Activated naive CD4-positive, alpha-beta T cell treated with anti-CD3 and anti-CD28 coated beads, Interleukin-2, amount 10 ng/mL, durations not matched to agents 7 days and 5 days (primary cell): Measurements from ENCODE around the gene TMEM45A.
"Not testable (repeated sequence)": the region's sequence is repeated elsewhere in the genome, so short reads cannot be mapped to it uniquely, and the experiment has no call there.

Source experiments
- CTCF ChIA-PET: fragments of 350-600 bp; sonication (Branson Sonifier 250); formaldehyde crosslinking; loops from one replicate; lab custom pipeline; 2021; ENCODE audit warnings: antibody characterized with exemption; lab: Charles Lee
- DNase-seq: peaks from one replicate; pipeline ENCODE4 v3.0.0-alpha.2; 2020
- H3K27ac Mint-ChIP-seq: one replicate; pipeline ENCODE4 v1.8.0; 2021; ENCODE audit warnings: mild to moderate bottlenecking, moderate library complexity, mixed read lengths
- H3K27me3 Mint-ChIP-seq: one replicate; pipeline ENCODE4 v1.8.0; 2021; ENCODE audit warnings: mild to moderate bottlenecking, mixed read lengths
- H3K36me3 Mint-ChIP-seq: one replicate; pipeline ENCODE4 v1.8.0; 2021; ENCODE audit warnings: mixed read lengths
- H3K4me1 Mint-ChIP-seq: one replicate; pipeline ENCODE4 v1.8.0; 2021; ENCODE audit warnings: mixed read lengths
- H3K4me3 Mint-ChIP-seq: one replicate; pipeline ENCODE4 v1.8.0; 2021; ENCODE audit warnings: mild to moderate bottlenecking, moderate library complexity, mixed read lengths
- H3K9me3 Mint-ChIP-seq: one replicate; pipeline ENCODE4 v1.8.0; 2021; ENCODE audit warnings: mixed read lengths

TMEM45A gene

GRCh38 chr3:100506355-100506754 lies 13.9 kb downstream of the TMEM45A start:
- Mint-ChIP-seq H3K27me3 (peaks cover 20% of the 10 kb centered on the region), H3K4me1 (no peaks in the 10 kb centered on the region), H3K36me3 (no peaks in the 10 kb centered on the region), H3K9me3 (no peaks in the 10 kb centered on the region), H3K4me3 (no peak overlapping the region), H3K27ac (no peak overlapping the region)
- CTCF ChIA-PET = interaction anchor here (0.6 kb wide), 1 partner anchor 57 kb away, joined by 3 read pairs; no protein-coding TSS in a partner anchor
- DNase-seq = no peak

DNA sequence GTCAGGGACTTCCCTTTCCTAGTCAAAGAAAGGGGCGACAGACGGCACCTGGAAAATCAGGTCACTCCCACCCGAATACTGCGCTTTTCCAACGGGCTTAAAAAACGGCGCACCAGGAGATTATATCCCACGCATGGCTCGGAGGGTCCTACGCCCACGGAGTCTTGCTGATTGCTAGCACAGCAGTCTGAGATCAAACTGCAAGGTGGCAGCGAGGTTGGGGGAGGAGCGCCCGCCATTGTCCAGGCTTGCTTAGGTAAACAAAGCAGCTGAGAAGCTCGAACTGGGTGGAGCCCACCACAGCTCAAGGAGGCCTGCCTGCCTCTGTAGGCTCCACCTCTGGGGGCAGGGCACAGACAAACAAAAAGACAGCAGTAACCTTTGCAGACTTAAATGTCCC lies 17.4 kb downstream of the TMEM45A start:
- not testable (repeated sequence) for H3K9me3 Mint-ChIP-seq, H3K27ac Mint-ChIP-seq

DNA sequence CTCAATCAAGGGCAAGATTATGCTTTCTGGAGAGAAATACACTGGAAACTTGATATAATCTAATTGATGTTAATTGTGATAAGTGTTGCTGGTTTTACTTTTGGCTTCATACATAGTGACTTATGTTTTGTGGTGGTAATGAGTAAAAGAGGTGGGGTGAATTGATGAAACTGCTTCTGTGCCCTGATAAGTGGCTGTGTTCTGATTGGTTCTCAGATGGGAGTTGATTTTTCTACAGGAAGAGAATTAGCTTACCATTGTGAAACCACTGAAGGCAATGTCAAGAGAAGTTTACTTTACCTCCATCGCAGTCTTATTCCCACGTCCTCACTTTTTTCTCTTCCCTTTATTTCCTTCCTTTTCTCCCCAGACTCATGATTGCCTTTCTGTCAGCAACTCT lies 23.8 kb downstream of the TMEM45A start:
- H3K4me1 Mint-ChIP-seq = no peaks in the 10 kb centered on the region
- no peak overlapping the region for H3K4me3 Mint-ChIP-seq
- H3K36me3 Mint-ChIP-seq = no peaks in the 10 kb centered on the region
- no peaks in the 10 kb centered on the region for H3K9me3 Mint-ChIP-seq
- H3K27ac Mint-ChIP-seq = no peak overlapping the region
- CTCF ChIA-PET = interaction anchor here (0.6 kb wide), 1 partner anchor 529 kb away, joined by 3 read pairs; no protein-coding TSS in a partner anchor
- H3K27me3 Mint-ChIP-seq = no peaks in the 10 kb centered on the region
- no peak for DNase-seq

More for the DNA sequence above, 17.4 kb downstream of the TMEM45A start:
- DNase-seq, H3K4me1 Mint-ChIP-seq, CTCF ChIA-PET, H3K36me3 Mint-ChIP-seq, H3K4me3 Mint-ChIP-seq: not testable (repeated sequence)
- peaks cover 12% of the 10 kb centered on the region for H3K27me3 Mint-ChIP-seq

DNA sequence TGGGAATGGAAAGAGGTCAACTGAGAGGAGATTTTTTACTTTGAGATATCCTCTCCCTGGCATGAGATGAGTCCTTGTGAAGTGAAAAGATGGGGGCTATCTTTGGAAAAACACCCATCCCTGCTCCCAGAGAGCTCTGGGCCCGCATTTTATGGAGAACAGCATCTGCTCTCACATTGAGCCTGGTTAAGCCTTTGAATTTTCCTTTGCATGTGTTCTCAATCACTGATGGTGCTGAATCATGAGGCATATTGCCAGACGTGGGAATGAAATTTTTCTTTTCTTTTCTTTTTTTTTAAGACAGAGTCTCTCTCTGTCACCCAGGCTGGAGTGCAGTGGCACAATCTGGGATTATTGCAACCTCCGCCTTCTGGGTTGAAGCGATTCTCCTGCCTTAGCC lies 24.4 kb downstream of the TMEM45A start:
- CTCF ChIA-PET = no interaction called here
- no peaks in the 10 kb centered on the region for H3K36me3 Mint-ChIP-seq
- H3K9me3 Mint-ChIP-seq = no peaks in the 10 kb centered on the region
- no peak overlapping the region for H3K27ac Mint-ChIP-seq
- no peaks in the 10 kb centered on the region for H3K27me3 Mint-ChIP-seq
- DNase-seq = no peak
- H3K4me1 Mint-ChIP-seq = no peaks in the 10 kb centered on the region
- H3K4me3 Mint-ChIP-seq = no peak overlapping the region

GRCh38 chr3:100517276-100517675 lies 24.9 kb downstream of the TMEM45A start:
- CTCF ChIA-PET = no interaction called here
- H3K27ac Mint-ChIP-seq = no peak overlapping the region
- no peak overlapping the region for H3K4me3 Mint-ChIP-seq
- no peak for DNase-seq
- no peaks in the 10 kb centered on the region for H3K27me3 Mint-ChIP-seq
- H3K4me1 Mint-ChIP-seq = no peaks in the 10 kb centered on the region
- H3K9me3 Mint-ChIP-seq = no peaks in the 10 kb centered on the region
- no peaks in the 10 kb centered on the region for H3K36me3 Mint-ChIP-seq

- H3K36me3 Mint-ChIP-seq = no peaks in the 10 kb centered on the region
- H3K9me3 Mint-ChIP-seq = no peaks in the 10 kb centered on the region
- no peak for DNase-seq
- H3K4me1 Mint-ChIP-seq = no peaks in the 10 kb centered on the region
- CTCF ChIA-PET = no interaction called here
- no peak overlapping the region for H3K27ac Mint-ChIP-seq
- no peak overlapping the region for H3K4me3 Mint-ChIP-seq
- no peaks in the 10 kb centered on the region for H3K27me3 Mint-ChIP-seq
Observed at GRCh38 chr3:100518244-100518643, 25.8 kb downstream of the TMEM45A start.

DNA sequence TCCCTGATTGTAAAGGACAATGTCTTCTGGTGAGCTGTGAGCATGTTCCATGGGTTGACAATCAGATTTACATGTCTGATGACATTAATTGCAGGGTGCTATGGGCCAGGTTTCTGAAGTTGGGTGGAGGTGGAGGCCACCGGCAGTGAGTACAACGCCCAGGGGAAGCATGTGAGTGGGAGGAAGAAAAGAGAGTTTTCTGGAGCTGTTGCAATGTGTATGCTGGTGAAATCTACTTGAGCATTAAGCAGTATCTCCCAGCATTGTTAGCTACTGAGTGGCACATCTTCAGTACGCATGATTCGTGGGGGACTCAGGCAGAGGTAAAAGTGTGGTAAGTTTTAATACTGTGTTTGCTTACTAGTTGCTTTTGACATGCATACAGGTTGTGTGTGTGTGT lies 26.6 kb downstream of the TMEM45A start:
- Mint-ChIP-seq H3K27ac (no peak overlapping the region), H3K36me3 (no peaks in the 10 kb centered on the region), H3K4me1 (no peaks in the 10 kb centered on the region), H3K27me3 (peaks cover 6% of the 10 kb centered on the region), H3K4me3 (no peak overlapping the region), H3K9me3 (no peaks in the 10 kb centered on the region)
- DNase-seq = no peak
- CTCF ChIA-PET = no interaction called here

- Mint-ChIP-seq H3K4me3 (no peak overlapping the region), H3K9me3 (no peaks in the 10 kb centered on the region), H3K4me1 (no peaks in the 10 kb centered on the region), H3K27me3 (peaks cover 19% of the 10 kb centered on the region), H3K27ac (no peak overlapping the region), H3K36me3 (no peaks in the 10 kb centered on the region)
- DNase-seq = no peak
- CTCF ChIA-PET = no interaction called here
Observed at GRCh38 chr3:100521439-100521845, 29.0 kb downstream of the TMEM45A start.

DNA sequence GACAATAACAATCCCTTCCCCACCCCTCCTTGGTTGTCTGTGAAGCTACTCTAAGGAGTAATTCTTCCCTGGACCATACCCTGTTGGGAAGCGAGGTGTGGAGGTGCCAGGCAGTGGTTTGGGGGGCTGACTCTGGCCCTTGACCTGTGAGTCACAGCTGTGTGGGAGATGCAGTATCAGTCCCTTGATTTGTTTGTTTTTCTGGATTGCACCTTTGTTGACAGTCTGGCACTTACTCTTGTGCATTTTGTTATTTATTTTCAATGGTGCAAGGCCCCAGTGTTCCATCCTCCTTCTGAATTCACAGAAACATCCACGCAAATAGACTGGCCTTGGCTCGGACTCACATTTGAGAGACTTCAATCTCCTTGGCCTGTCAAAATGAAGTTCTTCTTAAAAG lies 29.7 kb downstream of the TMEM45A start:
- H3K36me3 Mint-ChIP-seq = no peaks in the 10 kb centered on the region
- no peaks in the 10 kb centered on the region for H3K9me3 Mint-ChIP-seq
- CTCF ChIA-PET = no interaction called here
- no peak for DNase-seq
- no peak overlapping the region for H3K4me3 Mint-ChIP-seq
- H3K27ac Mint-ChIP-seq = no peak overlapping the region
- no peaks in the 10 kb centered on the region for H3K4me1 Mint-ChIP-seq
- peaks cover 19% of the 10 kb centered on the region for H3K27me3 Mint-ChIP-seq

- CTCF ChIA-PET = no interaction called here
- Mint-ChIP-seq H3K9me3 (no peaks in the 10 kb centered on the region), H3K27ac (no peak overlapping the region), H3K27me3 (peaks cover 21% of the 10 kb centered on the region), H3K36me3 (no peaks in the 10 kb centered on the region), H3K4me3 (no peak overlapping the region), H3K4me1 (no peaks in the 10 kb centered on the region)
- DNase-seq = no peak
Observed at GRCh38 chr3:100523050-100523760, 30.8 kb downstream of the TMEM45A start.

DNA sequence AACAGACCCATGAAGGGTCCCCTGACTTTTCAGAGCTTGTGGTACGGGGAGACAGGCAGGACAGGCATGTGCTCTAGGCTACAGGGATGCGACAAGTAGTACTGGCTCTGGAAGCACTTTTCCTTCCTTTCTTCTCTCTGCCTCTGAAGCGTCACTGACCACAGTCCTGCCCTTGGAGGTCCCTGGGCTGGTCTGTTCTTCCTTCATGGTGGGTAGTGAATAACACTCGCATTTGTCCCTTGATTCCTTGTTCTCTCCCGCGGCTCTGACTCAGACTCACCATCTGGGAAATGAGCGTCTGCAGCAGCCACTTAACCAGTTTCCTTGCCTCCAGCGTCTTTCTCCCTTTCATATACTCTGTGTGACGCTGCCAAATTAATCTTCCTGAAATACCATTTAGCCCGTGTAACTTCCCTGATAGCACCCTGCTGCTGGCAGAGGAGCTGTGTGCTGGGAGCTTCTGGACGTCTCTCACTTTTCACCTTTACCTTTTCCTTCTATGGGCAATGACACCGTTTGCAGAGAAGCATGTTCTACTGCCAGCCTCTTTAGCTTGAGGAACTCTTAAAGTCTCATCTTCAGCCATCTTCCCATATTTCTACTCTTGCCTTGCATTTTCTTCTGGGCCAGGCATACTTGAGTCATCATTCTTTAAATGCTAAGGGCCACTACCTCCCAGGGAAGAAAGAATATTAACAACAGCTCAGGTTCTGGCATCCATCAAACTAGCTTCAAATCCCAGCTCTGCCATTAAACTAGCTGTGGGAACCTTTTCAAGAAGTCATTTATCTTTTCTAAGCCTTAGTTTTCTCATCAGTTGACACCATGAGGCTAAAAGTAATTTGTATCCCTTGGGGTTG lies 33.6 kb downstream of the TMEM45A start:
- CTCF ChIA-PET = interaction anchor here (0.6 kb wide), 1 partner anchor 74 kb away, joined by 3 read pairs; no protein-coding TSS in a partner anchor
- no peaks in the 10 kb centered on the region for H3K9me3 Mint-ChIP-seq
- peaks cover 26% of the 10 kb centered on the region for H3K27me3 Mint-ChIP-seq
- no peak overlapping the region for H3K27ac Mint-ChIP-seq
- H3K4me1 Mint-ChIP-seq = no peaks in the 10 kb centered on the region
- no peak overlapping the region for H3K4me3 Mint-ChIP-seq
- no peaks in the 10 kb centered on the region for H3K36me3 Mint-ChIP-seq
- no peak for DNase-seq

DNA sequence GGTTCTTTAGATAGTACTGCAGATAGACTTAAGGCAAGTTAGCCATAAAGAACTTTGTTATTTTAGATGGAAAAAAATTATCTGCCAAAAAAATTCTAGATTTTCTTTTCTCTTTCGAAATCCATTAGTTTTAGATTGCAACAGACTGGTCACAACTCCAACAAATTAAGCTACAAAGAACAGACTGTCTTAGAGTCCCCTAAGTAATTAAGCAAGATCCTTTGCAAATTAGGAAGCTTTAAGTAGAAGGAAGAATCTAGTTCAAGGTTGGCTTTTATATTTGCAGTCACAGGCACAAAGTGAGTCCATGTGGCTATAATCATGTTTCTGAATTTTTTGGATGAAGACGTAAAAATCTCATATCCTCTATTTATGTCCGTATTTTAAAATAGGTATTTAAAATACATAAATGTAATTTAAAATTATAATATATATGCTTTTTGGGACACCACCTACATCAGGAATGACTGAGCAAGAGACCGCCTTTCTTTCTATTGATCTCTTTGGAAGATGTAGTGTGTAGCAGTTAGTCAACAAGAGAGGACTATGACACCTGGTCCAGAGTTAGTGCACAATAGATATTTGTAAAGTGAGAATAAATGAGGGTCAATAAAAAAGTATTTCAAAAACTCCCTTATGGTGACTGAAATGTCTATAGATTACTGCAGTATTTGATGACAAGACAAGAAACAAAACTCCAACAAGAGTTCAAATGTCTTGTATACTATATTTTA lies 34.4 kb downstream of the TMEM45A start:
- no peak for DNase-seq
- Mint-ChIP-seq H3K9me3 (no peaks in the 10 kb centered on the region), H3K36me3 (no peaks in the 10 kb centered on the region), H3K27me3 (peaks cover 26% of the 10 kb centered on the region), H3K4me1 (no peaks in the 10 kb centered on the region), H3K4me3 (no peak overlapping the region), H3K27ac (no peak overlapping the region)
- CTCF ChIA-PET = interaction anchor here (0.6 kb wide), 1 partner anchor 75 kb away, joined by 3 read pairs; no protein-coding TSS in a partner anchor

- no peak for DNase-seq
- H3K27me3 Mint-ChIP-seq = peaks cover 26% of the 10 kb centered on the region
- no peak overlapping the region for H3K27ac Mint-ChIP-seq
- CTCF ChIA-PET = no interaction called here
- no peak overlapping the region for H3K4me3 Mint-ChIP-seq
- H3K4me1 Mint-ChIP-seq = no peaks in the 10 kb centered on the region
- no peaks in the 10 kb centered on the region for H3K9me3 Mint-ChIP-seq
- H3K36me3 Mint-ChIP-seq = no peaks in the 10 kb centered on the region
Observed at GRCh38 chr3:100527347-100527735, 34.9 kb downstream of the TMEM45A start.

GRCh38 chr3:100531093-100531492 lies 38.7 kb downstream of the TMEM45A start:
- no peak overlapping the region for H3K4me3 Mint-ChIP-seq
- H3K27me3 Mint-ChIP-seq = peaks cover 10% of the 10 kb centered on the region
- CTCF ChIA-PET = no interaction called here

More at GRCh38 chr3:100531093-100531492, 38.7 kb downstream of the TMEM45A start:
- Mint-ChIP-seq H3K36me3 (no peaks in the 10 kb centered on the region), H3K27ac (no peak overlapping the region), H3K9me3 (no peaks in the 10 kb centered on the region), H3K4me1 (no peaks in the 10 kb centered on the region)
- no peak for DNase-seq
